Measurements from ENCODE around the gene PP2D1.

PP2D1 gene, protein sequence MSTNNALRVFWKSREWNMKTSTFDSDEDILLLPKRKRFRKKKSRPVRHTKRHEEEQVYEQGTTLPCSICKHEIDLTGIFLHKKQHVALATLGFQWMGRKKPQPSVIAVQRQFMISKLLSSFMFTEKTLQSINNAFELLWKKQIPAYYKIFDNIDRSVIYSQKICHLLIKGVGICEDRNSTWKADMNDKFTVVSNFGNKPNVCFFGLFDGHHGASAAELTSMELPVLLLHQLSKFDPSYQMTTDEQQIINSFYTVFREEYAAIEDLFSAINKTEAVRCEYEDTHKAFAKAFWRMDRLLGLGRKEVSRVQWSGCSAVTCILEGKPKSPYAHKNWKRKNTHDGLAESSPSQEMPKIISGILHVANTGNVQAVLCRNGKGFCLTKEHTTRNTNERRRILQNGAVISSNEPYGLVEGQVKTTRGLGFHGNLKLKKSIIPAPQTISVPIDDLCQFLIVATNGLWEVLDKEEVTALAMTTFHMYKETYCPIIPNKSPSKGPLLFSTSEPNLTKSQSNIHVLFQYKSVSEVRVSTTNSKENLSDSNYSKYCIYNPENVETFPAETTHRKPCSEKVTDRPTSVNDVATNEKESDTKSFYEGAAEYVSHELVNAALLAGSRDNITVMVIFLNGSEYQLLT

DNA sequence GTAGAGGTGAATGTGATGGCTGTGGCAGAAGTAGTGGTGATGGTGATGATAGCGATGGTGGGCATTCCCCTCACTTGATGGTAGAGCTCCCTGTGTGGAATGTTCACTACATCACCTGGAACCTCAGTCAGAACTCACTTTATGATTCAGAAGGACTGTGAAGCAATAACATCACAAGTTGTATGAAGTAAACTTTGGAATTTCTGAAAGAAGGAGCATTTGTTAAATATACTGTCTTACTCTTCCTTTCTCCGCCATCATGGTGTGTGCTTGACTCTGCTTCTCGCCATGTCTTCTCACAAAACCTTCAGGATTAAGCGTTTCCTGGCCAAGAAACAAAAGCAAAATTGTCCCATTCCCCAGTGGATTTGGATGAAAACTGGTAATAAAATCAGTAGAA, at the start of gene PP2D1:
Gene PP2D1, minus strand, starts transcription at position 101 of the 400 bp plus-strand sequence. CDS start 192 bp downstream, outside the sequence.
- H3K9me3 ChIP-seq (ENCODE audit: control insufficient read depth in 1 of 2, low read length in 2 of 2) = no peaks in the 10 kb centered on the region
- H3K36me3 ChIP-seq (ENCODE audit: control insufficient read depth in 1 of 2, insufficient read depth in 2 of 2, low read length in 2 of 2) = no peaks in the 10 kb centered on the region
- no peaks in the 10 kb centered on the region for H3K27me3 ChIP-seq (ENCODE audit: low read depth, low read length)
- no peaks in the 10 kb centered on the region for H3K4me1 ChIP-seq (ENCODE audit: control insufficient read depth in 1 of 2, insufficient read depth in 2 of 2, low read length in 2 of 2)
- H3K4me3 ChIP-seq (ENCODE audit: low read depth in 1 of 2, low read length in 2 of 2) = no peak within 1 kb of the TSS
- H3K27ac ChIP-seq (ENCODE audit: low read length) = no peak within 1 kb of the TSS

DNA sequence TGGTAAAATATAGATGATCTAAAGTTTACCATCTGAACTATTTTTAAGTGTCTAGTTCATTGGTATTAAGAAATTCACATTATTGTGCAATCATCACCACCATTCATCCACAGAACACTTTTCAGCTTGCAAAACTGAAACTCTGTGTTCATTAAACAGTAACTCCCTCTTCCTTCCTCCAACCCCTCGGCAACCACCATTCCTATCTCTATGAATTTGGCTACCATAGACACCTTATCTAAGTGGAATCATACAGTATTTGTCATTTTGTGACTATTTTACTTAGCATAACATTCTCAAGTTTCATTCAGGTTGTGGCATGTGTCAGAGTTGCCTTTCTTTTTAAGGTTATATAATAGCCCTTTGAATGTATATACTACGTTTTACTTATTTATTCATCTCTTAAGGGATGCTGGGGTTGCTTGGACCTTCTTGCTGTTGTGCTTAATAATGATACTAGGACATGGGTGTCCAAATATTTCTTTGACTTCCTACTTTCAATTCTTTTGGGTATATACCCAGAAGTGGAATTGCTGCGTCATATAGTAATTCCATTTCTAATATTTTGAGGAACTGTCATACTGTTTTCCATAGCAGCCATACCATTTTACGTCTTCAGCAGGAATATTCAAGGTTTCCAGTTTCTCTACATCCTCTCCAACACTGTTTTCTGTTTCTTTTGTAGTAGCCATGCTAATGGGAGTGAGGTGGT, 49.1 kb upstream of the PP2D1 start:
- Histone ChIP-seq H3K36me3 (ENCODE audit: control insufficient read depth in 1 of 2, insufficient read depth in 2 of 2, low read length in 2 of 2) (no peaks in the 10 kb centered on the region), H3K27ac (ENCODE audit: low read length) (peak overlapping the region; percentile 76), H3K4me1 (ENCODE audit: control insufficient read depth in 1 of 2, insufficient read depth in 2 of 2, low read length in 2 of 2) (peaks cover 17 to 24% of the 10 kb centered on the region in 2 donors), H3K27me3 (ENCODE audit: low read depth, low read length) (no peaks in the 10 kb centered on the region), H3K4me3 (ENCODE audit: low read depth in 1 of 2, low read length in 2 of 2) (peak overlapping the region in 1 of 2 donors; percentile 30), H3K9me3 (ENCODE audit: control insufficient read depth in 1 of 2, low read length in 2 of 2) (no peaks in the 10 kb centered on the region)

DNA sequence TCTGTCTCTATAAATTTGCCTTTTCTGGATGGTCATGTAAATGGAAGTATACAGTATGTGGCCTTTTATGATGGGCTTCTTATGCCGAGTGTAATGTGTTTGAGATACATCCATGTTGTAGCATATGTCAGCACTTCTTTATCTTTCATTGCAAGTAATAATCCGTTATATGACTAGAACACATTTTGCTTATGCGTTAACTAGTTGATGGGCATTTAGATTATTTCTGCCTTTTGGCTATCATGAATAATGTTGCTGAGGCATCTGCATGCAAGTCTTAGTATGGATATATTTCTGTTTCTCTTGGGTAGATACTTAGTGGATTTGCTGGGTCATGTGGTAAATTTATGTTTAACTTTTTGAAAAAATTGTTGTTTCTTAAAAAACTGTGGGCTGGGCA, 47.9 kb upstream of the PP2D1 start:
- Histone ChIP-seq H3K27ac (ENCODE audit: low read length) (no peak overlapping the region), H3K36me3 (ENCODE audit: control insufficient read depth in 1 of 2, insufficient read depth in 2 of 2, low read length in 2 of 2) (no peaks in the 10 kb centered on the region), H3K9me3 (ENCODE audit: control insufficient read depth in 1 of 2, low read length in 2 of 2) (no peaks in the 10 kb centered on the region), H3K4me1 (ENCODE audit: control insufficient read depth in 1 of 2, insufficient read depth in 2 of 2, low read length in 2 of 2) (peaks cover 21 to 26% of the 10 kb centered on the region in 2 donors), H3K27me3 (ENCODE audit: low read depth, low read length) (no peaks in the 10 kb centered on the region), H3K4me3 (ENCODE audit: low read depth in 1 of 2, low read length in 2 of 2) (no peak overlapping the region)

DNA sequence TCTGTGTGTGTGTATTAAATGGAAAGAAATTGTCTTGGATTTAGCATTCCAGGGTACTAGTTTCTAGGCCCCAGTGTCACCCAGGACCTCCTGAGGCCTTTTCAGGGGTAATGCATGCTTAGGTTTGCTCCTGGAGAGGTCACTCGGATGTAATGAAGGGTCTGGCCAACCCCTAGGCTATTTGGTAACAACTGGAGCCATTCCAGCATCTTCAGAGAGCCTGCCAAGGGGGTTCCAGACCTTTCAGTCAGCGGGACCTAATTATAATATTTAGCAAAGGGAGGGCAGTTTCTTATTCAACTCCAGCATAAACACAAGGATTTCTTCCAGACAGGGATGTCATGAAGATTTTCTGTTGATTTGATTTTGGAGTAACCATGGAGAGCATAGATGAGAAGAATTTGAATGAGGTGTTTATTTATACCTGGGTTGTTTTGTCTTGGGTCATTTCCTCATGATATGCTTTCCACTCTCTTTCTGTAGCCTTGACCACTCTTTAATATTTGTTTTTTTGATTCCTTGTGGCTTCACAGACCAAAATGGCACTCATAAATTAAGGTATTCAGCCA, 45.6 kb upstream of the PP2D1 start:
- Histone ChIP-seq H3K9me3 (ENCODE audit: control insufficient read depth in 1 of 2, low read length in 2 of 2) (no peaks in the 10 kb centered on the region), H3K4me3 (ENCODE audit: low read depth in 1 of 2, low read length in 2 of 2) (no peak overlapping the region), H3K36me3 (ENCODE audit: control insufficient read depth in 1 of 2, insufficient read depth in 2 of 2, low read length in 2 of 2) (no peaks in the 10 kb centered on the region), H3K27me3 (ENCODE audit: low read depth, low read length) (no peaks in the 10 kb centered on the region), H3K27ac (ENCODE audit: low read length) (peak overlapping the region; percentile 67), H3K4me1 (ENCODE audit: control insufficient read depth in 1 of 2, insufficient read depth in 2 of 2, low read length in 2 of 2) (peaks cover 28 to 30% of the 10 kb centered on the region in 2 donors)

DNA sequence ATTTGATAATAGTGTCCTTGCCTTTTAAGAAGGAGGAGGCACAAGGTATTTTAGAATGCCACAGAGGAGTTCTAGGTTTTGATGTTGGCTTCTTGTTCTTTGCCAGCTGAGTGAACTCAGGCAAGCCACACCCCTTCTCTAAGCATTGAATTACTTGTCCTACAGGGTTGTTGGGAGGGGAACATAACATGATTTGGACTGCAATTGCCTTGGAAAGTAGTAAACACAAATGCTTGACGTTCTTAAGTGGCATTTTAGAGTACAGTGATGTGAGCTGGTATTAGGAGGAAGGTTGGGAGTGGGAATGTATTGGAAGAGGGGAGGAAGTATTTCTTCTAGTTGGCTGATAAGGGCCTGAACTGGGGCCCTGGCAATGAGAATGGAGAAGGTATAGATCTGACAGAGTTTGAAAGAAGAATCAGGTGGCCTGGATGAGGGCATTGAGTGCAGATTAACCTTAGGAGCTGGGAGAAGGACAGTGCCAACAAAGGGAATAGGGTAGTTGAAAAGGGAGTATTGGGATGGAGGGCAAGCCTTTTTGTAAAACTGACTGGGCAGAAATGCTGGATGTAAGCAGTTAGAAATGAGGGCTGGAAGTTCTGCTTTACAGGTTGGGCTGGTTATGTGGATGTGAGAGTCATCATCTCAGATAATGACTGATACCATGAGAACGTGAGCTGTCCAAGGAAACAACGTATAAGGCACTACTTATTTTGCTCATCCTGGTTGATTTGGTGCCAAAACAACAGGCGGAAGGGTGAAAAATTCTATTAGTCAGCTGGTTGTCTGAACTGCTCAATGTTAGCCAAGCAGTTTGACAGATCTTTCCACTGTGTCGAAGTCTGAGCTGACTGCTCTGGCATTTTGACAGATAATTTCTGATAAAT, 44.9 kb upstream of the PP2D1 start:
- no peaks in the 10 kb centered on the region for H3K9me3 ChIP-seq (ENCODE audit: control insufficient read depth in 1 of 2, low read length in 2 of 2)
- peak overlapping the region; percentile 67 for H3K27ac ChIP-seq (ENCODE audit: low read length)
- H3K36me3 ChIP-seq (ENCODE audit: control insufficient read depth in 1 of 2, insufficient read depth in 2 of 2, low read length in 2 of 2) = no peaks in the 10 kb centered on the region
- H3K27me3 ChIP-seq (ENCODE audit: low read depth, low read length) = no peaks in the 10 kb centered on the region
- H3K4me3 ChIP-seq (ENCODE audit: low read depth in 1 of 2, low read length in 2 of 2) = peak overlapping the region in 1 of 2 donors; percentile 28
- peaks cover 28 to 30% of the 10 kb centered on the region in 2 donors for H3K4me1 ChIP-seq (ENCODE audit: control insufficient read depth in 1 of 2, insufficient read depth in 2 of 2, low read length in 2 of 2)

DNA sequence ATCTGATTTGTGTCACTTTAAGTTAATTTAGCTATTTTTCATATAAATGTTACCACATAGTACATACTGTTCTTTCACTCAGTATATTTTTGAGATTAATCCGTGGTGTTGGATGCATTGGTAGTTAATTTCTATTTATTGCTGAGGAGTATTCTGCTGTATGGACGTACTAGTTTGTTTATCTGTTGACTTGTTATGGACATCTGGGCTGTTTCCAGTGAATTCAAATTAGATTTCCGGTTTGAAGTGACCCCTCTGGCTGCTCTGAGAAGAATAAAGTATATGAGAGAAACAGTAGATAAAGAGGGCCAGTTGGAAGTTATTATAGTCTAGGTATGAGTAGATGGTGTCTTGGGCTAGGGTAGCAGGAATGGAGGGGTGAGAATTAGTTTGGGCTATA, 43.8 kb upstream of the PP2D1 start:
- Histone ChIP-seq H3K27me3 (ENCODE audit: low read depth, low read length) (no peaks in the 10 kb centered on the region), H3K4me1 (ENCODE audit: control insufficient read depth in 1 of 2, insufficient read depth in 2 of 2, low read length in 2 of 2) (peaks cover 25 to 30% of the 10 kb centered on the region in 2 donors), H3K27ac (ENCODE audit: low read length) (peak overlapping the region; percentile 16), H3K9me3 (ENCODE audit: control insufficient read depth in 1 of 2, low read length in 2 of 2) (no peaks in the 10 kb centered on the region), H3K36me3 (ENCODE audit: control insufficient read depth in 1 of 2, insufficient read depth in 2 of 2, low read length in 2 of 2) (no peaks in the 10 kb centered on the region), H3K4me3 (ENCODE audit: low read depth in 1 of 2, low read length in 2 of 2) (no peak overlapping the region)

DNA sequence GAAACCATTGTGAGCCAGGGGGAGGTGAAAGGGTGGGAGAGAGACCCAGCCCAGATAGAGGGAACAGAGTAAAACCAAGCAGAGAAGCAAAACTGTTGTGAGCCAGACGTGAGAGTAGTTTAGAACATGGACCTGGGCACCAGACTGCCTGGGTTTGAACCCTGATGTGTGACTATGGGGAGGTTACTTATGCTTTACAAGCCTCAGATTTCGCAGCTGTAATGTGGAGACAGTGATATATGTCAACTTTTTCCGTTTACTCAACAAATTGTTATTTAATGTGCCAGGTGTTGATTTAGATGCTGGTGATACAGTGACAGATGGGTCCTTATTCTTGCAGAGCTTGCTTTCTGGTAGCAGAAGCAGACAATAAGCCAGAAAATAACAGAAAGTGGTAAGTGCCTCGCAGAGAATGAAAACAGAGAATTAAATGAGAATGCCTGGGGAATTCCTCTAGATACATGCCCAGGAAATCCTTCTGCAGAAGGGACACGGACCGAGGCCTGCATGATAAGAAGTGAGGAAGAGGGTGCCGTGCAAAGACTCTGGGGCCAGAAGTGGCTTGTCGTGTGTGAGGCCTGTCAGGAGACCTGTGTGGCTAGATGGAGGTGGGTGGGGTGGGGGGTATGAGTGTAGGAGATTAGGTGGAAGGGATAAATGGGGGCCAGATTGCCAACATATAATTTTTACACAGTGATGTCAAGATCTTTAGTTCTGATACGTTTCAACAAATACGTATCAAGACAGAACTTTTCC, 43.1 kb upstream of the PP2D1 start:
- Histone ChIP-seq H3K27me3 (ENCODE audit: low read depth, low read length) (no peaks in the 10 kb centered on the region), H3K27ac (ENCODE audit: low read length) (peak overlapping the region; percentile 16), H3K4me3 (ENCODE audit: low read depth in 1 of 2, low read length in 2 of 2) (no peak overlapping the region), H3K4me1 (ENCODE audit: control insufficient read depth in 1 of 2, insufficient read depth in 2 of 2, low read length in 2 of 2) (peaks cover 23 to 30% of the 10 kb centered on the region in 2 donors), H3K36me3 (ENCODE audit: control insufficient read depth in 1 of 2, insufficient read depth in 2 of 2, low read length in 2 of 2) (no peaks in the 10 kb centered on the region), H3K9me3 (ENCODE audit: control insufficient read depth in 1 of 2, low read length in 2 of 2) (no peaks in the 10 kb centered on the region)

DNA sequence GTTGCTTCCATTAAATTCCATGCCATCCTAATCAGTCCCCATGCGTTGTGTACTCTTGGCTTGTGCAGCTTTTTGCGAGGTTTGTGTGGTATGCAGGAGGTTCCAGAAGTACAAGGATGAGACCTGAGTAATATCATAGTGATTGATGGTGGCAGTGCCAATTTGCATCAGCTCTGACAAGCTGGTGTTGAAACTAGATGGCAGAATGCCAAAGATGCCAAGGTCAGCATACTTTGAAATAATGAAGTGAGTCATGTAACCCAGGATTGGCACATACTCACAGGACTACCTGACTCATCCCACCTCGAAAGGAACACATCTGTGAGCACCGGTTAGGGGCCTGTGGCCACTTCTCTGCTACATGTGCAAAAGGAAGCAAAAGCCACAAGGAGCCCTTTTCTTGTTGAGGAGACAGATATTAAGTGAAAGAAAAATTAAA, 42.5 kb upstream of the PP2D1 start:
- H3K4me3 ChIP-seq (ENCODE audit: low read depth in 1 of 2, low read length in 2 of 2) = no peak overlapping the region
- no peaks in the 10 kb centered on the region for H3K36me3 ChIP-seq (ENCODE audit: control insufficient read depth in 1 of 2, insufficient read depth in 2 of 2, low read length in 2 of 2)
- no peaks in the 10 kb centered on the region for H3K27me3 ChIP-seq (ENCODE audit: low read depth, low read length)
- H3K9me3 ChIP-seq (ENCODE audit: control insufficient read depth in 1 of 2, low read length in 2 of 2) = no peaks in the 10 kb centered on the region
- H3K4me1 ChIP-seq (ENCODE audit: control insufficient read depth in 1 of 2, insufficient read depth in 2 of 2, low read length in 2 of 2) = peaks cover 23 to 30% of the 10 kb centered on the region in 2 donors
- H3K27ac ChIP-seq (ENCODE audit: low read length) = no peak overlapping the region

DNA sequence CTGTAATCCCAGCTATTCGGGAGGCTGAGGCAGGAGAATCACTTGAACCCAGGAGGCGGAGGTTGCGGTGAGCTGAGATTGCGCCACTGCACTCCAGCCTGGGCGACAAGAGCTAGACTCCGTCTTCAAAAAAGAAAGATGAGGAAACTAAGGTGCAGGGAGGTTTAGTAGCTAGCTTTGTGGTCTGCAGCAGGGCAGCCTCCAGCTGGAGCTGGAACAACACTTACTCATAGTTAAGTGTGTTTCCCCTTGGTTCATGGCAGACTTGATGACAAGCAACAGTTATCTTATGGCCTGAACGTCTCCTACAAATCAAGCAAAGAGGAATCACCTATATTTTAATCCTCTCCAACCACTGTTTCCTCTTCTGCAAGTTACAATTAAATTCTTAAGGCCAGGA, 40.8 kb upstream of the PP2D1 start:
- no peak overlapping the region for H3K4me3 ChIP-seq (ENCODE audit: low read depth in 1 of 2, low read length in 2 of 2)
- no peaks in the 10 kb centered on the region for H3K36me3 ChIP-seq (ENCODE audit: control insufficient read depth in 1 of 2, insufficient read depth in 2 of 2, low read length in 2 of 2)
- no peak overlapping the region for H3K27ac ChIP-seq (ENCODE audit: low read length)
- no peaks in the 10 kb centered on the region for H3K9me3 ChIP-seq (ENCODE audit: control insufficient read depth in 1 of 2, low read length in 2 of 2)
- peaks cover 29 to 39% of the 10 kb centered on the region in 2 donors for H3K4me1 ChIP-seq (ENCODE audit: control insufficient read depth in 1 of 2, insufficient read depth in 2 of 2, low read length in 2 of 2)
- no peaks in the 10 kb centered on the region for H3K27me3 ChIP-seq (ENCODE audit: low read depth, low read length)
